Omental fat pad (tissue), 4 donors: ENCODE data around the gene SLFN5. TPM values are rescaled to one million over a fixed set of nuclear protein-coding genes. Genes with fewer than 3 reads are reported as not detected.

ENCODE experiments used
- ATAC-seq: fragments of 150-250 bp; one replicate; pipeline ENCODE4 v1.9.1; 2016; ENCODE audit warnings: mild to moderate bottlenecking, moderate library complexity; ENCODE audit not compliant: low FRiP score
- DNase-seq: peaks from one replicate; pipeline ENCODE4 v3.0.0-alpha.2; 2019; ENCODE audit warnings: low spot score
- total RNA-seq, 4 donors: library from RNA; depleted of rRNA; stranded (reverse); fragments of >200 nt; gene quantifications; one replicate each; pipeline ENCODE4 v1.1.0, GENCODE V29; 2016
- TF ChIP-seq, protein P1 (sequence below), 3 donors: fragments of 450-650 bp; IDR thresholded peaks; one replicate each; pipeline ENCODE4 v1.5.1; 2016 to 2017; ENCODE audit warnings: antibody characterized with exemption in 3 of 3, mild to moderate bottlenecking in 3 of 3, moderate library complexity in 2 of 3

Gene SLFN5
- total RNA-seq, 4 donors from 2014 or later = 18.9 to 53.0 (median 32.5) TPM

DNA sequence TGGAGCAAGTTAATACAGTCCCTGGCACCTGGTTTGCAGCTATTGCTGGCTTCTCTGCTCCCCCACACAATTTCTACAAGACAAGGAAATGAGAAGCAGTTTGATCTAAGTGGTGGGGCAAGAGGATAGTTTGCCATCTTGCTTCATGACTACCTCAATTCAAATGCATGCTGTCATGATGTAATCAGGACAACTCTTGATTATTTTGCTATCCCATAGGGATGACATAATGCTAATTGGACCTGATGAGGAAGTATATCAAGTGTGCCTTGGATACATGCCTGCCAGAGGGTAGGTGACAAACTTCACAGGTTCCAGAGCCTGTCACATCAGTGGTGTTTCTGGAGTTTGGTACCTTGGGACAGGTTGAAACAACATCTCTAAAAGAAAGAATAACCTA is 40.9 kb downstream of the SLFN5 start:
- TF ChIP-seq, protein P1, sequence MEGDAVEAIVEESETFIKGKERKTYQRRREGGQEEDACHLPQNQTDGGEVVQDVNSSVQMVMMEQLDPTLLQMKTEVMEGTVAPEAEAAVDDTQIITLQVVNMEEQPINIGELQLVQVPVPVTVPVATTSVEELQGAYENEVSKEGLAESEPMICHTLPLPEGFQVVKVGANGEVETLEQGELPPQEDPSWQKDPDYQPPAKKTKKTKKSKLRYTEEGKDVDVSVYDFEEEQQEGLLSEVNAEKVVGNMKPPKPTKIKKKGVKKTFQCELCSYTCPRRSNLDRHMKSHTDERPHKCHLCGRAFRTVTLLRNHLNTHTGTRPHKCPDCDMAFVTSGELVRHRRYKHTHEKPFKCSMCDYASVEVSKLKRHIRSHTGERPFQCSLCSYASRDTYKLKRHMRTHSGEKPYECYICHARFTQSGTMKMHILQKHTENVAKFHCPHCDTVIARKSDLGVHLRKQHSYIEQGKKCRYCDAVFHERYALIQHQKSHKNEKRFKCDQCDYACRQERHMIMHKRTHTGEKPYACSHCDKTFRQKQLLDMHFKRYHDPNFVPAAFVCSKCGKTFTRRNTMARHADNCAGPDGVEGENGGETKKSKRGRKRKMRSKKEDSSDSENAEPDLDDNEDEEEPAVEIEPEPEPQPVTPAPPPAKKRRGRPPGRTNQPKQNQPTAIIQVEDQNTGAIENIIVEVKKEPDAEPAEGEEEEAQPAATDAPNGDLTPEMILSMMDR (IDR thresholded peaks at IDR 0.05) = no peak
- no peak for ATAC-seq
- no peak for DNase-seq

DNA sequence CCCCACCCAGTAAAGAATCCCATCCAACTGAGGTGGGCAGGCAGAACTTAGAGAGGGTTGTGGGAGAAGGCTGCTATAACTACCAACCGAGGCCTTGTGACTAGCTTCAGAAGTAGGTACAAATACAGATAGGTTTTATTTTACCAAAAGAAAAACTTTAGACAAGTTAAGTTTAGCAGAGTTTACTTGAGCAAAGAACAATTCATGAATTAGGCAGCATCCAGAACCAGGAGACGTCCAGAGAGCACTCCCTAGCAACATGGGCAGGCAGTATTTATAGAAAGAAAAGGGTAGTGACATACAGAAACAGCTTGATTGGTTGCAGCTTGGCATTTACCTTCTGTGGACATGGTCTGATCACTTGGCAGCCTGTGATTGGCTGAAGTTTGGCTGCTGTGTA is 42.1 kb downstream of the SLFN5 start:
- TF ChIP-seq, protein P1 (IDR thresholded peaks at IDR 0.05) = no peak
- ATAC-seq (no peak), DNase-seq (no peak)

DNA sequence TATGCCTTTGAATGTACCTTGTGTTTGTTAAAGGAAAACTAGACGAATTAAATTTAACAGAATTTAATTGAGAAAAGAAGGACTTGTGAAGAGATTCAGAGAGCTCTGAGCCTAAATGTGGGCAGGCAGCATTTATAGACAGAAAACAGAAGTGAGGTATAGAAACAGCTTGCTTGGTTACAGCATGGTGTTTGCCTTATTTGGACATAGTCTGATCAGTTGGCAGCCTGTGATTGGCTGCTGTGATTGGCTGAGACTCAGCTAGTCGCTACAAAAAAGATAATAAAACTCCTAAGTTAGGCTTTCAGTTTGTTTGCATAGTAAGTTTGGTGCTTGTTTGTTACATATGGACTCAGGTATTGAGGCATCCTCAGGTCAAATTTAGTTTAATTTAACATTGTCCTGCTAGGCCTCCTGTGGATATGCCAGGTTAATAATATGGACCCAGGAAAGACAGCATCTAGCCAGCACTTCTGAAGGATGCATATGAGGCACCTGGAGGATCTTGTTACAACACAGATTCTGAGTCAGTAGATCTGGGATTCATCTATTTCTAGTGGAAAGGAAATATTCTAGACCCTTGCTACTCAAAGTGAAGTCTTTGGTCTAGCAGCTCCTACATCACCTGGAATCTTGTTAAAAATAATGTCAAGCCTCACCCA is 43.4 kb downstream of the SLFN5 start:
- no peak for ATAC-seq
- TF ChIP-seq, protein P1 (IDR thresholded peaks at IDR 0.05) = no peak
- no peak for DNase-seq

DNA sequence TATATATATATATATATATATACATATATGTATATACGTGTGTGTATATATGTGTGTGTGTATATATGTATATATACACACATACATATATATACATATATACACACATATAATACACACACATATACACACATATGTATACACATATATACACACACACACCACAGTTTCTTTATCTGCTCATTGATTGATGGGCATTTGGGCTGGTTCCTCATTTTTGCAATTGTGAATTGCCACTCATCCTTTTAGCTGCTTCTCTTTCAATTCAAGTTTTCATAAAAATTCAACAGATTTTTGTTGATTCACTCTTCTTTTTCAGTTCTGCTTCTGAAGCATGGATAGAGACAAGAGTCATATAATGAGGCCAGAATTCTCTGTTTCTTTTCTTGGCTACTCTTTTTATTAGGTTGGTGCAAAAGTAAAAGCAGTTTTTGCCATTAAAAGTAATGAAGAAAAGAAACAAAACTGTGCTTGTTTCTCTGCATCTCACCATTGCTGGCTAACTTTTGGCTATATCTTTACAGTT is 44.5 kb downstream of the SLFN5 start:
- TF ChIP-seq, protein P1 (IDR thresholded peaks at IDR 0.05) = no peak
- ATAC-seq (no peak), DNase-seq (no peak)

DNA sequence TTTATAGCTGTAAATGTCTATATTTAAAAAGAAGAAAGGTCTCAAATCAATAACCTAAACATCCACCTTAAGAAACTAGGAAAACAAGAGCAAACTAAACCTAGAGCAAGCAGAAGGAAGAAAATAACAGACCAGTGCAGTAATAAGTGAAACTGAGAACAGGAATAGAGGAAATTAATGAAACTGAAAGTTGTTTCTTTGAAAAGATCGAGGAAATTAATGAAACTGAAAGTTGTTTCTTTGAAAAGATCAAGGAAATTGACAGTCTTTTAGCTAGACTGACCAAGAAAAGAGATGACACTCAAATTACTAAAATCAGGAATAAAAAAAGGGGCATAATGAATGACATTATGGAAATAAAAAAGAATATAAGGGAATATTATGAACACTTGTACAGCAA is 46.4 kb downstream of the SLFN5 start:
- DNase-seq (no peak), ATAC-seq (no peak)
- TF ChIP-seq, protein P1 (IDR thresholded peaks at IDR 0.05) = no peak

DNA sequence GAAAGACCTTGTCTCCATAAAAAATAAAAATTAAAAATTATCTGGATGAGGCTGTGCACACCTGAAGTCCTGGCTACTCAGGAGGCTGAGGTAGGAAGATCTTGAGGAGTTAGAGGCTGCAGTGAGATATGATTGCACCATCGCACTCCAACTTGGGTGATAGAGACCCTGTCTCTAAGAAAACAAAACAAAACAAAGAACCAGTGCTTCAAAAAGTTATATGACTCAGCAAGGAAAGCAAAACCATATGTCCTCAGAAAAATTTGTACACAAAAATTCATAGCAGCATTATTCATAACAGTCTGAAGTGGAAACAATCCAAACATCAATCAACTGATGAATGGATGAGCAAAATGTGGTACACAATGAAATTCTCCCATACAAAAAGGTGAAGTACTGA is 48.9 kb downstream of the SLFN5 start:
- ATAC-seq (no peak), DNase-seq (no peak)
- TF ChIP-seq, protein P1 (IDR thresholded peaks at IDR 0.05) = no peak
